ENCODE data around the gene RRP7A. TPM values are rescaled to one million over a fixed set of nuclear protein-coding genes. Genes with fewer than 3 reads are reported as not detected.
"Not testable (repeated sequence)": the region's sequence is repeated elsewhere in the genome, so short reads cannot be mapped to it uniquely, and the experiment has no call there.

Gene RRP7A
- total RNA-seq: 10 to 100 TPM; 19.1 to 35.1 (median 26.1) TPM

GRCh38 chr22:42519525-42520401 is at the start of gene RRP7A:
Gene RRP7A (minus strand): TSS chr22:42519796. CDS start chr22:42519786, 10 bp downstream.
- peak within 1 kb of the TSS; percentile 75 to 95 (median 82) for H3K4me3 ChIP-seq
- 6 to 12% methylated on average over 23 to 32 of the region's 65 CpGs for WGBS, 2 donors

GRCh38 chr22:42567950-42568349 is 48.4 kb upstream of the RRP7A start:
- peaks cover 0 to 40% (median 0%) of the 10 kb centered on the region in 3 donors for H3K36me3 ChIP-seq
- DNase-seq; H3K27me3 ChIP-seq; H3K27ac ChIP-seq; H3K4me3 ChIP-seq; H3K9me3 ChIP-seq; intact Hi-C loops (cut with DNase I); H3K4me1 ChIP-seq: not testable (repeated sequence)
- 80 to 95% methylated on average over 3 of the region's 6 CpGs for WGBS, 2 donors

More at GRCh38 chr22:42519525-42520401, at the start of gene RRP7A:
- H3K27me3 ChIP-seq: no peaks in the 10 kb centered on the region
- peak; percentile 21 for DNase-seq
- H3K27ac ChIP-seq: peak within 1 kb of the TSS; percentile 77 to 95 (median 93)
- no peak for TF ChIP-seq CTCF (IDR thresholded peaks at IDR 0.05)
- TF ChIP-seq POLR2A (IDR thresholded peaks at IDR 0.05): peak in 2 of 4 donors; percentile 75 to 83
- H3K4me1 ChIP-seq: peaks cover 11 to 22% (median 12%) of the 10 kb centered on the region in 3 donors
- H3K9me3 ChIP-seq: no peaks in the 10 kb centered on the region
- H3K36me3 ChIP-seq: peaks cover 0 to 32% (median 8%) of the 10 kb centered on the region in 3 donors
- intact Hi-C loops (cut with DNase I): no loop called here

- Histone ChIP-seq H3K9me3 (no peaks in the 10 kb centered on the region), H3K4me1 (peaks cover 1 to 19% (median 3%) of the 10 kb centered on the region in 3 donors), H3K4me3 (no peak overlapping the region), H3K36me3 (peaks cover 0 to 21% (median 0%) of the 10 kb centered on the region in 3 donors), H3K27me3 (no peaks in the 10 kb centered on the region), H3K27ac (no peak overlapping the region)
- no peak for DNase-seq
- TF ChIP-seq CTCF (IDR thresholded peaks at IDR 0.05): no peak
- no peak for TF ChIP-seq POLR2A (IDR thresholded peaks at IDR 0.05)
- intact Hi-C loops (cut with DNase I): no loop called here
- WGBS, 2 donors: 90 to 92% methylated on average over 4 to 6 of the region's 12 CpGs
These were observed 46.4 kb upstream of the RRP7A start for GRCh38 chr22:42565956-42566355.

- no peaks in the 10 kb centered on the region for H3K27me3 ChIP-seq
- no peak overlapping the region for H3K4me3 ChIP-seq
- H3K9me3 ChIP-seq: no peaks in the 10 kb centered on the region
- intact Hi-C loops (cut with DNase I): no loop called here
- WGBS, 2 donors: 93 to 96% methylated on average over 6 to 8 of the region's 17 CpGs
- no peak for DNase-seq
- TF ChIP-seq POLR2A (IDR thresholded peaks at IDR 0.05) (no peak), CTCF (IDR thresholded peaks at IDR 0.05) (no peak)
- H3K36me3 ChIP-seq: peaks cover 0 to 8% (median 0%) of the 10 kb centered on the region in 3 donors
- peaks cover 3 to 32% (median 4%) of the 10 kb centered on the region in 3 donors for H3K4me1 ChIP-seq
- no peak overlapping the region for H3K27ac ChIP-seq
These were observed 45.1 kb upstream of the RRP7A start for GRCh38 chr22:42564699-42565098.

GRCh38 chr22:42563943-42564342 is 44.3 kb upstream of the RRP7A start:
- H3K4me3 ChIP-seq; intact Hi-C loops (cut with DNase I); H3K9me3 ChIP-seq; H3K27me3 ChIP-seq; H3K27ac ChIP-seq; DNase-seq; H3K36me3 ChIP-seq: not testable (repeated sequence)
- peaks cover 3 to 32% (median 4%) of the 10 kb centered on the region in 3 donors for H3K4me1 ChIP-seq
- 36 to 60% methylated on average over 3 of the region's 3 CpGs for WGBS, 2 donors

GRCh38 chr22:42562684-42563083 is 43.1 kb upstream of the RRP7A start:
- Histone ChIP-seq H3K4me1 (peaks cover 3 to 32% (median 4%) of the 10 kb centered on the region in 3 donors), H3K4me3 (no peak overlapping the region), H3K27ac (no peak overlapping the region), H3K36me3 (peaks cover 0 to 5% (median 0%) of the 10 kb centered on the region in 3 donors), H3K9me3 (no peaks in the 10 kb centered on the region), H3K27me3 (no peaks in the 10 kb centered on the region)
- DNase-seq: no peak
- WGBS, 2 donors: 55 to 91% methylated on average over 1 to 2 of the region's 2 CpGs
- no peak for TF ChIP-seq POLR2A (IDR thresholded peaks at IDR 0.05)
- TF ChIP-seq CTCF (IDR thresholded peaks at IDR 0.05): no peak
- intact Hi-C loops (cut with DNase I): no loop called here

All from esophagus squamous epithelium (tissue), 5 donors.